KOPT-K1 (cell line): ENCODE results near the gene SPOCK1.

Experiments used
- H3K27ac ChIP-seq: fragments of 200-600 bp; sonication (generic); 2 replicates; pipeline ENCODE4 v1.5.1; 2016; ENCODE audit warnings: antibody characterized with exemption, mild to moderate bottlenecking, low read depth, low read length; ENCODE audit not compliant: poor library complexity, severe bottlenecking
- H3K36me3 ChIP-seq: fragments of 200-600 bp; sonication (generic); 2 replicates; pipeline ENCODE4 v1.5.1; 2017; ENCODE audit warnings: antibody characterized with exemption, mild to moderate bottlenecking, low read length, moderate library complexity; ENCODE audit not compliant: insufficient read depth
- H3K9me3 ChIP-seq: fragments of 200-600 bp; sonication (generic); 2 replicates; pipeline ENCODE4 v1.5.1; 2017; ENCODE audit warnings: antibody characterized with exemption, low read length, mild to moderate bottlenecking; ENCODE audit not compliant: insufficient read depth, poor library complexity, severe bottlenecking

SPOCK1 gene

GRCh38 chr5:137215261-137215660 lies 283.9 kb downstream of the SPOCK1 start:
- Histone ChIP-seq H3K9me3 (no peaks in the 10 kb centered on the region), H3K27ac (no peak overlapping the region), H3K36me3 (no peaks in the 10 kb centered on the region)

- no peaks in the 10 kb centered on the region for H3K36me3 ChIP-seq
- no peaks in the 10 kb centered on the region for H3K9me3 ChIP-seq
- no peak overlapping the region for H3K27ac ChIP-seq
Measured at GRCh38 chr5:137214446-137215189, 284.5 kb downstream of the SPOCK1 start.

GRCh38 chr5:137212471-137212870 lies 286.7 kb downstream of the SPOCK1 start:
- H3K36me3 ChIP-seq = no peaks in the 10 kb centered on the region
- H3K27ac ChIP-seq = no peak overlapping the region
- no peaks in the 10 kb centered on the region for H3K9me3 ChIP-seq

- H3K27ac ChIP-seq = no peak overlapping the region
Measured at GRCh38 chr5:137209232-137209809, 289.8 kb downstream of the SPOCK1 start.

GRCh38 chr5:137207023-137207760 lies 291.9 kb downstream of the SPOCK1 start:
- no peaks in the 10 kb centered on the region for H3K36me3 ChIP-seq
- H3K9me3 ChIP-seq = no peaks in the 10 kb centered on the region
- H3K27ac ChIP-seq = no peak overlapping the region

More at GRCh38 chr5:137209232-137209809, 289.8 kb downstream of the SPOCK1 start:
- Histone ChIP-seq H3K9me3 (no peaks in the 10 kb centered on the region), H3K36me3 (no peaks in the 10 kb centered on the region)

- Histone ChIP-seq H3K36me3 (no peaks in the 10 kb centered on the region), H3K9me3 (no peaks in the 10 kb centered on the region), H3K27ac (no peak overlapping the region)
Measured at GRCh38 chr5:137206030-137206715, 293.0 kb downstream of the SPOCK1 start.

- Histone ChIP-seq H3K27ac (no peak overlapping the region), H3K36me3 (no peaks in the 10 kb centered on the region), H3K9me3 (no peaks in the 10 kb centered on the region)
Measured at GRCh38 chr5:137205231-137206027, 293.7 kb downstream of the SPOCK1 start.

GRCh38 chr5:137203011-137203632 lies 296.0 kb downstream of the SPOCK1 start:
- Histone ChIP-seq H3K36me3 (no peaks in the 10 kb centered on the region), H3K9me3 (no peaks in the 10 kb centered on the region), H3K27ac (no peak overlapping the region)

GRCh38 chr5:137201876-137202275 lies 297.2 kb downstream of the SPOCK1 start:
- Histone ChIP-seq H3K9me3 (no peaks in the 10 kb centered on the region), H3K36me3 (no peaks in the 10 kb centered on the region), H3K27ac (no peak overlapping the region)

GRCh38 chr5:137200906-137201700 lies 298.0 kb downstream of the SPOCK1 start:
- Histone ChIP-seq H3K9me3 (no peaks in the 10 kb centered on the region), H3K36me3 (no peaks in the 10 kb centered on the region), H3K27ac (no peak overlapping the region)

GRCh38 chr5:137199966-137200365 lies 299.2 kb downstream of the SPOCK1 start:
- Histone ChIP-seq H3K36me3 (no peaks in the 10 kb centered on the region), H3K9me3 (no peaks in the 10 kb centered on the region), H3K27ac (no peak overlapping the region)

- no peaks in the 10 kb centered on the region for H3K9me3 ChIP-seq
- no peak overlapping the region for H3K27ac ChIP-seq
- H3K36me3 ChIP-seq = no peaks in the 10 kb centered on the region
Measured at GRCh38 chr5:137199201-137199600, 299.9 kb downstream of the SPOCK1 start.

- H3K9me3 ChIP-seq = no peaks in the 10 kb centered on the region
- no peaks in the 10 kb centered on the region for H3K36me3 ChIP-seq
- H3K27ac ChIP-seq = no peak overlapping the region
Measured at GRCh38 chr5:137195483-137195882, 303.6 kb downstream of the SPOCK1 start.
